Stimulated activated naive CD8-positive, alpha-beta T cell treated with anti-CD3 and anti-CD28 coated beads, Interleukin-15, amount 100 ng/mL, for 72 hours (primary cell): ENCODE measurements around the gene NUP50.

Experiments used
- ATAC-seq: fragments of 150-1000 bp; cut with Tn5 transposase; 2 replicates; pipeline ENCODE4 v1.10.0; 2021; ENCODE audit warnings: mild to moderate bottlenecking, moderate library complexity
- DNase-seq, 2 donors: peaks; one replicate each; pipeline ENCODE4 v3.0.0; 2021 to 2022
- H3K27ac Mint-ChIP-seq, 2 donors: one replicate each; pipeline ENCODE4 v1.8.0; 2022; ENCODE audit warnings: mild to moderate bottlenecking in 2 of 2, mixed read lengths in 2 of 2, moderate library complexity in 2 of 2
- H3K27me3 Mint-ChIP-seq: one replicate; pipeline ENCODE4 v1.8.0; 2022; ENCODE audit warnings: mixed read lengths
- H3K4me1 Mint-ChIP-seq: one replicate; pipeline ENCODE4 v1.8.0; 2022; ENCODE audit warnings: mild to moderate bottlenecking, mixed read lengths
- H3K4me3 Mint-ChIP-seq, 2 donors: one replicate each; pipeline ENCODE4 v1.8.0; 2022; ENCODE audit warnings: mild to moderate bottlenecking in 2 of 2, mixed read lengths in 2 of 2, moderate library complexity in 1 of 2
- H3K9me3 Mint-ChIP-seq, 2 donors: one replicate each; pipeline ENCODE4 v1.8.0; 2022; ENCODE audit warnings: mixed read lengths in 2 of 2

The NUP50 gene

DNA sequence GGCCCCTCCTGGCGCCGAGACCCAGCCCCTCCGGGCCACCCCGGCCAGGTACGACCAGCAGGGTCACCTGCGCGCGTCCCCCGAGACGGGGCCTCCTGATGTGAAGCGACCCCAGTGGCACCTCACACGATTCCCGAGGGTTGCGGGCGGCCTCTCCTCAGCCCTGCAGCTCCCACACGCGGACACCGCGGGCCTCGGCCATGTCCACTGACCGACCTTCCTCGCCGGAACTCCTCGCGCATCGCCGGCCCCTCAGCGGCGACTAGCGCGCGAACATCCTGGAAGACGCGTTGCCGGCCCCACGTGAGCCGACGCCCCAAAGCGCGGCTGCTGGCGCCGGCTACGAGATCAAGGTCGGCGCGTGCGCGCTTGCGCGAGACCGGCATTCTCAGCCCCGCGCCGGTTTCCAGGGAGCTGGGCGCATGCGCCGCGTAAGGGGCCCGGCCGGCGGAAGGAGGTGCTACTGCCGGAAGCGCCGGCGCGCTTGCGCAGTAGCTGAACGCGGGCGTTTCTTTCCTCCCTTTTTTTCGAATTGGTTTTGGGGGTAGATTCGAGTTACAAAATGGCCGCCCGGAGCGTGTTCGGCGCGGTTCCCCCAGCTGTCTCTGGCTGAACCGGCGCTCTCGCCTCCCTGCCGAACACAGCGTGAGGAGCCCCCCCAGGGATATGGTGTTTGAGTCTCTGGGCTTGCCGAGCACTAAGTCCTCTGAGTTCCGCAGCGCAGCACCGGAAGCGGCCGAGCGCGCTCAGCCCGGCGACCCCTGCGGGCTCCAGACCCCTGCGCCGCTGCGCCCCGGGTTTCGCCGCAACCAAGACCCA is at the start of gene NUP50:
NUP50 (plus strand) TSS at position 475 of the 819 bp plus-strand sequence. CDS start 4,253 bp downstream, outside the sequence.
- Mint-ChIP-seq H3K4me3 (peak within 1 kb of the TSS; percentile 90 to 100), H3K4me1 (peaks cover 67% of the 10 kb centered on the region), H3K9me3 (no peaks in the 10 kb centered on the region), H3K27me3 (no peaks in the 10 kb centered on the region), H3K27ac (peak within 1 kb of the TSS; percentile 99)
- DNase-seq: peak; percentile 98
- peak; percentile 89 for ATAC-seq

- H3K9me3 Mint-ChIP-seq: no peaks in the 10 kb centered on the region
- DNase-seq: no peak
- no peaks in the 10 kb centered on the region for H3K27me3 Mint-ChIP-seq
- no peak overlapping the region for H3K4me3 Mint-ChIP-seq
- ATAC-seq: no peak
- no peaks in the 10 kb centered on the region for H3K4me1 Mint-ChIP-seq
- no peak overlapping the region for H3K27ac Mint-ChIP-seq
These were observed 43.3 kb upstream of the NUP50 start for GRCh38 chr22:45120440-45120839.

DNA sequence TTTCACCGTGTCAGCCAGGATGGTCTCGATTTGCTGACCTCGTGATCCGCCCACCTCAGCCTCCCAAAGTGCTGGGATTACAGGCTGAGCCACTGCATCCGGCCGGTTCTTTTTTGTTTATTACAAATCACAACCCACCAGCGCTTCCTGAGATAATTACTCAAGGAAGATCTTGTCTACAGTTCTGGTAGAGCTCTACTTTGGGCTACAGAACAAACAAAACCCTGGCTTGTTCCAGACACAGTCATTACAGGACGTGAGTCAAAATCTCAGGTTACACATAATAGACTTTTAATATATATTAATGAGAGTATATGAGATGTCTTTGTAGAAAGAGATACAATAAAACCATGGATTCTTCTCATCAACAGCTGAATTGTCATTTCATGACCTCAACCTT is 42.8 kb upstream of the NUP50 start:
- no peaks in the 10 kb centered on the region for H3K27me3 Mint-ChIP-seq
- no peak overlapping the region for H3K27ac Mint-ChIP-seq
- H3K4me3 Mint-ChIP-seq: no peak overlapping the region

DNA sequence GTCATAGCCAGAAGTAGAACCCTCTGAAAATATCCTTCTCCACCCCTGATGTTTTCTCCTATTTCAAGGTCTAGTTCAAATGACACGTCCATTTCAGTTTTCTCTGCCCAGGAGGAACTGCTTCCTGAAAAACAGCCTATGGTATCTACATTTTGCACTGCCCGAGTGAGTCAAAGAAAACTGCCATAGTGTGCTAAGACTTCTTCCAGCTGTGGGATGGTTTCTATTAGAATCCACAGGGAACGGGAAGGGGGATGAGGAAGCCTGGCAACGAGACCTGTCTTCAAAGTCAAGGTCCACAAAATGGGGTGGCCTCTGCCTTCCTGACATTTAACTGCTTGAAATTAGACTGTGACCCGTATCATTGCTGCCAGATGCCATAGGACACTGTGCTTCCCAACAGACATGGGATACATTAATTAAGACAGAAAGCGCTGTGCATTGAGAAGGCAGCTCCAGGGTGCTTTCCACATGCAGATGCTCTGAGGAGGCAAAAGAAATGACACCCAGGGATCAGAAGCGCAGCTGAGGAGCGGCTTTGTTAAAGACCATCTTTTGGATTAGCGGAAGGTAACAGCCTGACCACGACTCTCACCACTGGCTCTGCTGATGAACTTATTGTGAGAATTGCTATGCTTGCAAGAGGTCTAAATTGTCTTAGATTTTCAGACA is 39.4 kb upstream of the NUP50 start:
- Mint-ChIP-seq H3K27ac (no peak overlapping the region), H3K4me3 (no peak overlapping the region), H3K9me3 (no peaks in the 10 kb centered on the region), H3K4me1 (peaks cover 5% of the 10 kb centered on the region), H3K27me3 (no peaks in the 10 kb centered on the region)
- ATAC-seq (no peak), DNase-seq (no peak)

More for the DNA sequence above, 42.8 kb upstream of the NUP50 start:
- DNase-seq (no peak), ATAC-seq (no peak)
- no peaks in the 10 kb centered on the region for H3K9me3 Mint-ChIP-seq
- H3K4me1 Mint-ChIP-seq: no peaks in the 10 kb centered on the region

DNA sequence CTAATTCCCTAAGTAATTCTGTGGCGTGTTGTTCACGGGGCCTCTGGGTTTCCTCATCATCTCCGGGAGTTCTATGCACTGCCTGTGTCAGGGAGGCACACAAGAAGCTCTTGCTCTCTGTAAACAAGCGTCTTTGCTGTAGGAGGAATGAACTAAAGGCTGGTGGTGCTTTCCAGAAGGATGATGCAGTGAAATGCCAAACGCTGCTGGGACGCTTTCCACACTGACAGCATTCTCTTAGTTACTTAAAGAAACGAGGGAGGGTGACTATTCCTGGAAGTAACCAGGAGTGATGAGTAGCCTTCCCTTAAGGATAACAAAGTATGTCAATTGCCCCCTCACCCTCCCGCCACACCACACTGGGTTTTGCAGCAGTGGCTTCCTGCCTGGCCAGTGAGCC is 38.5 kb upstream of the NUP50 start:
- Mint-ChIP-seq H3K27ac (no peak overlapping the region), H3K27me3 (no peaks in the 10 kb centered on the region), H3K4me1 (peaks cover 14% of the 10 kb centered on the region), H3K4me3 (no peak overlapping the region), H3K9me3 (no peaks in the 10 kb centered on the region)
- DNase-seq: no peak
- no peak for ATAC-seq

DNA sequence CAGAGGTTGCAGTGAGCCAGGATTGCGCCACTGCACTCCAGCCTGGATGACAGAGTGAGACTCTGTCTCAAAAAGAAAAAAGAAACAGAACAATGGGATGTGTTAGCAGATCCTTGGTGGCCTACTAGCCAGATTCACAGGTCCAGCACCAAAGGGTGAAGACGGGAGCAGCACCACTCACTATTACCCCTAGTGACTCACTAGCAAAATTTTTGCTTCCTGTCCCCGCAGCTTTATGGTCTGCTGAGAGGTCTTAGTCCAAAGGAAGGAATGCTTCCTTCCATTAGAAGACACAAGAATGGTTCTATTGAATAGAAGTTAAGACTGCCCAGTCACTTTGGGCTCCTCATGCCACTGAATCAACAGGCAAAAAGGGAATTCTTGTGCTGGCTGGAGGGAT is 35.9 kb upstream of the NUP50 start:
- DNase-seq (no peak), ATAC-seq (no peak)
- Mint-ChIP-seq H3K4me3 (no peak overlapping the region), H3K4me1 (peaks cover 35% of the 10 kb centered on the region), H3K27ac (peak overlapping the region; percentile 8 to 83), H3K27me3 (no peaks in the 10 kb centered on the region), H3K9me3 (no peaks in the 10 kb centered on the region)

DNA sequence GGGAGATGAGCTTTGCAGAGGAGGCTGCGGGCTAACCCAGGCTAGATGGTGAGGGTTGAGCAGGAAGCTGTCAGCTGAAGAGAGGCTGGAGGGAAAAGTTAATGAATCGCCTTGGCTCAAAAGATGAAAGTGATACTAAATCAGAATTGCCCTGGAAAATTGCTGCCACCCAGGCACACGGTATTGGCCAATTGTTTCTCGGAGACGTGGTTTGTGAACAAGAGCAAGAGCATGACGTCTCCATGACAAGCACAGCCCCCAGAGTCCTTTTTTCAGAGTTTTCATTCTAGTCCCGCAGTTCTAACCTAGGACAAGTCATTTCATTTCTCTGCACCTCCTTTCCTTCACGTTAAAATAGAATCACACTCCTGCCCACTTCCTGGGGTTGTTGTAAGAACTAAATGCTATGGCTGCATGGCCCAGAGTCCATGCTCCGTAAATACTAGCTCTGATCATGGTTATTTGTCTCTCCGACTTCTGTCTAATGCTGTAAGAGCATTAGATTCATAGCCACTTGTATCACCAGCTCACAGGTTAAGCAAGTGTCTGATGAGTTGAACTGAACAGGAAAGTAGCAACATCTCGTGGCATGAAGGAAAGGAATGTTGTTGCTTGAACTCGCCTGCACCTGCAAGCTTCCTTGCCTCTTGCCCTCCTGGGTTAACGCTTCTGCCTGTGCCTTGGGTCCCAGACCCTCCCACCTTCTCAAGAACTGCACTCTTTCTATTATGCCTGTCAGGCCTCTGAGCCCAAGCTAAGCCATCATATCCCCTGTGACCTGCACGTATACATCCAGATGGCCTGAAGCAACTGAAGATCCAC is 33.8 kb upstream of the NUP50 start:
- H3K9me3 Mint-ChIP-seq: peaks cover 0 to 8% of the 10 kb centered on the region in 2 donors
- H3K27me3 Mint-ChIP-seq: no peaks in the 10 kb centered on the region
- peak; percentile 4 to 53 for DNase-seq
- H3K4me1 Mint-ChIP-seq: peaks cover 35% of the 10 kb centered on the region
- peak overlapping the region; percentile 55 to 68 for H3K4me3 Mint-ChIP-seq
- ATAC-seq: peak; percentile 96
- peak overlapping the region; percentile 79 to 84 for H3K27ac Mint-ChIP-seq

DNA sequence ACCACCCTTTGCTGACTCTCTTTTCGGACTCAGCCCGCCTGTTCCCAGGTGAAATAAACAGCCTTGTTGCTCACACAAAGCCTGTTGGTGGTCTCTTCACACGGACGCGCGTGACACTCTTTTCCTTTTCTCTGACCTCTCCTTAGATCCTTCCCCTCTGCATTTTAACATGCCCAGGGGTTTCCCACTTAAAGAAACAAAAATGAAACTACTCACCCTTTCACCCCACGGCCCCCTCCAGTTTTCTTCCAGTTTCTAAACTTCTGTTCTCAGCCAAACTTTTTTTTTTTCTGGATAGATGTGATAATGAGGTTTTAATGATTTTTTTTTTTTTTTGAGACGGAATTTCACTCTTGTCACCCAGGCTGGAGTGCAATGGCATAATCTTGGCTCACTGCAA is 32.8 kb upstream of the NUP50 start:
- Mint-ChIP-seq H3K4me3 (peak overlapping the region; percentile 45 to 68), H3K27ac (peak overlapping the region in 1 of 2 donors; percentile 80), H3K9me3 (peaks cover 0 to 8% of the 10 kb centered on the region in 2 donors), H3K4me1 (peaks cover 35% of the 10 kb centered on the region), H3K27me3 (no peaks in the 10 kb centered on the region)
- no peak for ATAC-seq
- no peak for DNase-seq

DNA sequence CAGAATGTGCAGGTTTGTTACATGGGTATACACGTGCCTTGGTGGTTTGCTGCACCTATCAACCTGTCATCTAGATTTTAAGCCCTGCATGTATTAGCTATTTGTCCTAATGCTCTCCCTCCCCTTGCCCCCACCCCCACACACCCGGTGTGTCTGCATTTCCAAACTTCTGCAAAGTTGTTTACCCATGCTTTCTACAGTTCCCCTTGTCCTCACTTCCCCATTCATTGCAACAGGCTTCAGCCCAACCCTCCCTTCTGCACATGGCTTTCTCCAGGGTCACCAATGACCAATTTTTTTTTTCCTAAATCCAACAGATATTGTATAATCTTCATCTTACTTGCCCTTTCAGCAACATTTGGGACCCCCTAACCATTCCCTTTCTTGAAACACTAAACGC is 32.0 kb upstream of the NUP50 start:
- Mint-ChIP-seq H3K27me3 (no peaks in the 10 kb centered on the region), H3K27ac (peak overlapping the region in 1 of 2 donors; percentile 77), H3K4me3 (no peak overlapping the region), H3K4me1 (peaks cover 41% of the 10 kb centered on the region), H3K9me3 (peaks cover 0 to 8% of the 10 kb centered on the region in 2 donors)
- ATAC-seq (no peak), DNase-seq (no peak)

DNA sequence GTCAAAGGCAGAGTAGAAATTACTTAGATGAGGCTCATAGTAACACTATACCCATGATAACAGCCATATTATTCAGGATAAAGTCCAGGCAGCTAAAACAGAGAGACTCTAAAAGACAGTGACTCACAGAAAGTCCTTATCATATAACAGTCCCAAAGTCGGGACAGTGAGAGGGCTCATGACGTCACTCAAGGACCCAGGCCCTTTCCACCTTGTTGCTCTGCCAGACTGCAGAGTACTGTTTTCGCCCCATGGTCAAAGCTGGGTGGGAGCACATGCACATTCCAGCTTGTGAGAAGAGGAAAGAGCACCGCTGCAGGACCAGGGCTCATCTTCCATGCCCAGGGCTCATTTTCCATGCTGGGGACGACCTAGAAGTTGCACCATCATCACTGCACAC is 29.4 kb upstream of the NUP50 start:
- ATAC-seq: no peak
- Mint-ChIP-seq H3K4me3 (no peak overlapping the region), H3K9me3 (peaks cover 0 to 8% of the 10 kb centered on the region in 2 donors), H3K4me1 (peaks cover 36% of the 10 kb centered on the region), H3K27me3 (no peaks in the 10 kb centered on the region), H3K27ac (no peak overlapping the region)
- no peak for DNase-seq

DNA sequence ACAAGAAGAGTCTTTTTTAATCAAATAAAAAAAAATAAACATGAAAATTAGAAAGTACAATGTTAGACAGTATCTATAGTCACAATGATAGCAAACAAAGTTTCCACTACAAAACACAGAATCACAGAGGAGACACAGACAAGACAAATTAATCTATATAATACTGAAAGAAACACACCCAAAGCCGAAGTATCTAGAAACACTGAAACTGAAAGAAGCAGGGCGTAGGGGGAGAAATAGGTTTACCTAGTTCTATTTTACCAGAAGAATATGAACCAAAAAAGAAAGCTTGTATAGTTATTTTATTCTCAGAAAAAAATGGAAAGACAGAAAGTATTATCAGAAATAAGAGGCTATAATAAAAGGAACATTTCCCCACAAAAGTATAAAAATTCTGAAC is 27.1 kb upstream of the NUP50 start:
- Mint-ChIP-seq H3K9me3 (peaks cover 0 to 8% of the 10 kb centered on the region in 2 donors), H3K4me1 (peaks cover 13% of the 10 kb centered on the region), H3K4me3 (no peak overlapping the region), H3K27me3 (no peaks in the 10 kb centered on the region), H3K27ac (no peak overlapping the region)
- no peak for DNase-seq
- no peak for ATAC-seq

- H3K27me3 Mint-ChIP-seq: no peaks in the 10 kb centered on the region
- H3K4me1 Mint-ChIP-seq: peaks cover 6% of the 10 kb centered on the region
- H3K27ac Mint-ChIP-seq: no peak overlapping the region
- ATAC-seq: no peak
- DNase-seq: no peak
- H3K9me3 Mint-ChIP-seq: peaks cover 0 to 7% of the 10 kb centered on the region in 2 donors
- H3K4me3 Mint-ChIP-seq: no peak overlapping the region
These were observed 24.0 kb upstream of the NUP50 start for GRCh38 chr22:45139693-45140092.

- peak overlapping the region in 1 of 2 donors; percentile 59 for H3K27ac Mint-ChIP-seq
- no peaks in the 10 kb centered on the region for H3K27me3 Mint-ChIP-seq
- DNase-seq (no peak), ATAC-seq (no peak)
- H3K4me1 Mint-ChIP-seq: no peaks in the 10 kb centered on the region
- no peak overlapping the region for H3K4me3 Mint-ChIP-seq
- H3K9me3 Mint-ChIP-seq: peaks cover 0 to 6% of the 10 kb centered on the region in 2 donors
These were observed 21.3 kb upstream of the NUP50 start for GRCh38 chr22:45142376-45142775.

- Mint-ChIP-seq H3K9me3 (peaks cover 0 to 6% of the 10 kb centered on the region in 2 donors), H3K27ac (no peak overlapping the region), H3K27me3 (no peaks in the 10 kb centered on the region), H3K4me1 (no peaks in the 10 kb centered on the region), H3K4me3 (no peak overlapping the region)
- DNase-seq (no peak), ATAC-seq (no peak)
These were observed 18.8 kb upstream of the NUP50 start for GRCh38 chr22:45144916-45145315.

DNA sequence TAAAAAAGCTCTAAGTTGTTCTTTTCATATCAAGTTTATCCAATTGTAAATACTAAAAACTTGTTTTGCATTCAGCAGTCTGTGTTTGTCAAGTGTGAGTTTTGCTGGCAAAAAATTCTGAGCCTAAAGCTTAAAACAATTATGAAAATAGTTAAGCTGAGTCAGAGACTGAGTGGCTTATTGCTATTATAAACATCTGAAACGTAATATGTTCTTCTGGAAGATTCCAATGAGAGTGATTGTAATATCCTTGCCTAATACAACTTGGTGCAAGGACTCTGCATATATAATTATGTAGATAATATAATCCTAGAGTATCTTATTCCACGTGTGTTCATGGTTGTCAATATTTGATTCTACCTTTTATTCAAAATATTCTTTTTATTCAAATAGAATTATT is 14.1 kb upstream of the NUP50 start:
- Mint-ChIP-seq H3K27me3 (no peaks in the 10 kb centered on the region), H3K9me3 (no peaks in the 10 kb centered on the region), H3K4me3 (no peak overlapping the region), H3K4me1 (peaks cover 9% of the 10 kb centered on the region), H3K27ac (no peak overlapping the region)
- ATAC-seq (no peak), DNase-seq (no peak)
